ENCODE data around the gene IFT88.
"Not testable (repeated sequence)": the region's sequence is repeated elsewhere in the genome, so short reads cannot be mapped to it uniquely, and the experiment has no call there.

The IFT88 gene

GRCh38 chr13:20633802-20634201 is 66.8 kb downstream of the IFT88 start:
- DNase-seq, result no peak

- no peak for DNase-seq
Measured at GRCh38 chr13:20636079-20636478, 69.1 kb downstream of the IFT88 start.

- no peak for DNase-seq
Measured at GRCh38 chr13:20637811-20638210, 70.9 kb downstream of the IFT88 start.

DNA sequence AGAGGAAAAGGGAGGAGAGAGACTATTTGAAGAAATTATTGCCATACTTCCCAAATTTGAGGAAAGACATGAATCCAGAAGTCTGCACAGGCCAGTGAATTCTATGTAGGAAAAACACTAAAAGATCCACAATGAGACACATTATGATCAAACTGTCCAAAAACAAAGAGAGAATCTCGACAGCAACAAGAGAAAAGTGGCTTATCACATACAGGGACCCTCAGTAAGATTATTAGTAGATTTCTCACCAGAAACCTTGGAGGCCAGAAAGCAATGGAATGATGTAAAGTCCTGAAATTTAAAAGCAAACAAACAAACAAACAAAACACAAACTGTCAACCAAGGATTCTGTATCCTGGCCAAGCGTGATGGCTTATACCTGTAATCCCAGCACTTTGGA is 80.8 kb downstream of the IFT88 start:
- DNase-seq, result no peak

DNA sequence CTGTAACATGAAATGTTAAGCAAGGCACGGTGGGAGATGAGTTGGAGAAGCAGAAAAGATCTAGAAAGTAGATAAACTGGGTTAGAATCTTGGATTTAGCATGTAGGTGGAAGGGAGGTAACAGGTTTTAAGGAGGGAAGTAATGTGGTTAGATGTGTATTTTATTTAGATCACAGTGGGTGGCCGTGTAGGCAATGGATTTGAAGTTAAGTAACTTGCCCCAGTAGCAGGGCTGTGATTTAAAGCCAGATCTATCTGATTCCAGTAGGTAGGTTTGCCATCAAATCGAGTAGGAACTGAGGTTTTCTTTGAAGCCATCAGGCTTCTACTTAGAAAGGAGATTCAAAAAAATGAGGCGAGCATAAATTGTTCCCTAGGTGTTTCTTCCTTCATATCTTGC is 86.0 kb downstream of the IFT88 start:
- no peak for DNase-seq

DNA sequence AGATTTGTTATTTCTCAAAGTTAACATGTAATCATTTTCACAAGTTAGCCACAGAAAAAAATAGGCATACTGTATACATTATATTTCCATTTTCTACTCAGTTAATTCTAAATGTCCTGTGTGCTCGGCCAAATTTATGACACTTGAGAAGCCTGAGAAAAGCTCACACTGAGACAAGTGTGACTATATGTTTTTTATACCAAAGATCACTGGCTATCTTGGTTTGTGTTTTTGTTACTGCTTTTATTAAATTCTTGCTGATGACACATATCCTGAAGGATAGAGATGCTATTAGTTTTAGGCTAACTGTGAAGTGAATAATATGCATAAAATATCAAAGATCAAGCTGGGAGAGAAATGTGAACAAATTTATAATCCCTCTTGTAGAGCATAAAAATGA is 87.2 kb downstream of the IFT88 start:
- DNase-seq, result no peak

DNA sequence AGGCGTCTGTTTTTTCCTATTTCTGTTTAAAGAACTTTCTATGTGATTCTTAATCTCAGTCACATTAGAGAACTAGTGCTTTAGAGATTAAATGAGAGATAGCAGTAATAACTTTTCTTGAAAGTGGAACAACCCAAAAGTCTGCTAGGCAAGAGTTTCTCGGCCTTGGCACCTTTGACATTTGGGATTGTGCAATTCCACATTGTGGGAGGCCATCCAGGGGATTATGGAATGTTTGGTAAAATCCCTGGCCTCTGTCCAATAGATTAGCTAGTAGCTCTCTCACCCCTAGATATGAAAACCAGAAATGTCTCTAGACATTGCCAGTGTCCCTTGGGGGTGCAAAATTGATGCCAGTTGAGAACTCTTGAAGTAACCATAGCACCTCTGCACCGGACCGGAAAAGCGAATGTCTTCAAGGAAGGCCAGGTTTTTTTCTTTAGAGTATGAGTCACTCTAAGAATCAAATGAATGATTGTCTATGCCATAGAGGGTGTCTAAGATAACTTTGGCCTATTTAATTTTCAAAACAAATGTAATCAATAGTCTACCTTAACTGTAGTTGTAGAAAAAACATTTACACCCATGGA is 91.6 kb downstream of the IFT88 start:
- DNase-seq, result no peak

DNA sequence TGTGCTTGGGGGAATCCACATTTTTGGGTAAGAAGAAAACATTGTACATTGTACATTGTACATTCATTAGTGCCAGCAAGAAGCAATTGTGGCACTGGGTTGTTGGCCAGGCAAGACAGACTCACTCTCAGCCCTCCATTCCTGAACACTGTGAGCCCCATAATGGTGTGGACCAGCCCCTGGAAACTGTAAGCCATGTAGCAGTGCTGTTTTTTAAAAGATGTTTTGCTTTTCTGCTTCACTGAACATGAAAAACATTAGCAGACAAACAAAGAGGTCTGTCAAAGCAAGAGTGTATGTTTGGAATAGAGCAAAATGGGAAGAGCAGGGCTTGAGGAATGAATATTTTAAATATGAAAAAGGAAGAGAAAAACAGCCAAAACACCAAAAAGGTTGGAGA is 97.4 kb downstream of the IFT88 start:
- DNase-seq, result no peak

- DNase-seq, result no peak
Measured at GRCh38 chr13:20666948-20667347, 100.0 kb downstream of the IFT88 start.

- no peak for DNase-seq
Measured at GRCh38 chr13:20667857-20668437, 101.0 kb downstream of the IFT88 start.

DNA sequence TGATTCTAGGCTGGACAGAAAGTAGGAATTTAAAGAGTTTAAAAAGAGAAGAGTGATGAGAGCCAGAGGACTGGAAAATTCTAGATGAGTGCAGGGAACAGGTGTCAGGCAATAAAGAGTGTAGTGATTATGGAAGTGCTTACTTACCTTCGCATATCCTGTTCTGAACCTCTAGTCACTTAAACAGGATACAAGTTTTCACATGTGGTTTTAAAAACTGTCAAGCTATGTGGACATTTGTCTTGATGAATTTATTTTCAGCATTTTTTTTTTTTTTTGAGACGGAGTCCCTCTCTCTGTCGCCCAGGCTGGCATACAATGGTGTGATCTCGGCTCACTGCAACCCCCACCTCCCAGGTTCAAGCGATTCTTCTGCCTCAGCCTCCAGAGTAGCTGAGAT is 102.2 kb downstream of the IFT88 start:
- DNase-seq, result no peak

DNA sequence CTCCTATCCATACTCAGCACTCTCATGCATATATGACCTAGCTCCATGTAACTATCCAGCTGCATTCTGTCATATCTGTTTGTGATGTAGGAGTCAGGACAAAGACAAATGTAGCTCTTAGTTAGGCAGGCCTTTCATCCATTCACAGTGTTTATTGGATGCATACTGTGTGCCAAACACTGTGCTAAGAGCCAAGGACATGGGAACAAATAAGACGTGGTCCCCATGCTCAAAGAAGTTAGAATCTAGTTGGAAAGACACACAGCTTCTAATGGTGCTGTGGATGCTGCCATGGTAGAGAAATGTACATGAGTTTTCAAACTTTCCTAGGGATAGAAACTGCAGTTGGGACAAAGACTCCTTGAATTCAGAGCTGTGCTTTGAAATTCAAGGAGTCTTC is 104.8 kb downstream of the IFT88 start:
- DNase-seq, result no peak

DNA sequence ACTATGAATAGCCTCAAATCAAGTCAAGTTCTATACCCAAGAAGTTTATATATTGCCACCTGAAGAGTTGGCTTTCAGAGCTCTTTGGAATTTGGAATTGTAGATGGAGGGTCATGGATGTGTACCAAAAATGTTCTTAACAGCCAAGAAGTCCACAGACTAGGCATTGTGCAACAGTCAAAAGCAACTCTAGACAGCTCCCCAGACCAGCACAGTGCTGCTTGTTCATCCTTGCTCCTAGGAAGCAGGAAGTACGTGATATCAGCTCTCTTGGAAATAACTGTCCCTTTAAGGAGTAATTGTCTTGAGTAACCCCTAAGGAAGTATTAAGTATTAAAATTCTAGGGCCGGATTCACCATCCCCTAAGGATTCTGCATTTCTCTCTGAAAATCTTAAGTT is 105.8 kb downstream of the IFT88 start:
- no peak for DNase-seq

GRCh38 chr13:20673715-20674114 is 106.8 kb downstream of the IFT88 start:
- DNase-seq, result no peak

DNA sequence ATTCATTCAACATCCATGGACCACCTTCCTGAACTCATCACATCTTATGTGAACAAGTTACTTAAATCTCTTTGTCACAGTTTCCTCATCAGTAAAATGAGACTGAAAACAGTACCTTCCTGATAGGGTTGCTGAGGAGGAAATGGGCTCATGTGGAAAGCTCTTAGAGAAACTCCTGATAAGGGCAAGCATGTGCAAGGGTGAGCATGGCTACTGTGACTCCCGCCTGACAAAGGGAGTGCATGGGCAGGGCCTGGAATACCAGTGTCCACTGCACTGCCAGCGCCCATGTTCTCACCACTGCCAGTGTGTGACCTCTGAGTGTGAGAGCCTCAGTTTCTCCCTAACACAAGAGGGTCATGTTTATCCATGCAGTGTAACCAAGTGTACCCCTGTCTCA is 109.3 kb downstream of the IFT88 start:
- no peak for DNase-seq

DNA sequence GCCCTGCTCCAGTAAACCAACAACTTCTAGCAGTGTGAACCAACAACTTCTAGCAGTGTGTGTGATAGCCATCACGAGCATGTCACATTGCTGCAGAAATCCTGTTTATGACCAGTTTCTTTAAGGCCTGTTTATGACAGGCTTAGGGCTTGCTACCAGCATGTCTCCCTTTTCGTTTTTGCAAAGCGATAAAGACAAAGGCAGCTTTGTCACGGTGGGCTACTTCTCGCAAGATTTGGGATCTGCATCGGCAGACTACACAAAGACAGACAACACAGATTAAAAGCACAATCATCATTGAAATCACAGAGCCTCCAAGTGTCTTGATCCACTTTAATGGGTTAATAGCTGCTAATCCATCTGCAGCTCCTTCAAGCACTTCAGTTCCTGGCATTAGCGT is 111.6 kb downstream of the IFT88 start:
- not testable (repeated sequence) for DNase-seq

- DNase-seq, result no peak
Measured at GRCh38 chr13:20679879-20680278, 112.9 kb downstream of the IFT88 start.

DNA sequence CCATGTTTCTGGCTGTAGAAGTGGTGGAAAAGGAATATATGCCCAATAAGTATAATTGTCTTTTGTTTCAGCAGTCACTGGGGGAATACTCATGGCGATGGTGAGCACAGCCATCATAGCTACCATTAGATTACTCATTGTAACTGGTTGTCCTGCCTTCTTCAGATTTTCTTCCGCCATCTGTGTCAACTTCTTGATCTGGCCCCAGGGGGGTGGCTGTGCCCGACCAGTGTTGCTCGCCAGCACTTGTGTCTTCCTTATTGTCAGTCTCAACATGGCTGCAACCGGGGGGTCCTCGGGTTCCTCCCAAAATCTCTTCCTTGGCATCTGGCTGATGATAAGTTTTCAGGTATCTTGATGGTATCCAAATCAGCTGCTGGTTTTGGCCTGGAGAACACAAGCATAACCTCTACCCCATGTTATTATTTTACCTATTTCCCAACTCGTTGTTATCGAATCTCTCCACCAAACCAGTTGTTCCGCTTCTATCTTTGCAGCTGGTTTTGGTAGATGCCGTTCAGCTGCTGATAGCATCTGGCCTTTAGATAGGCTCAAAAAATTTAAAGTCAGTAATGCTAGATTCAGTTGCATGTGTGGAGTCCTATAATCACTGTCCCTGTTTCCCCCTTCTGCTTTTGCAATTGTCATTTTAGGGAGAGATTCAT is 113.6 kb downstream of the IFT88 start:
- no peak for DNase-seq

DNA sequence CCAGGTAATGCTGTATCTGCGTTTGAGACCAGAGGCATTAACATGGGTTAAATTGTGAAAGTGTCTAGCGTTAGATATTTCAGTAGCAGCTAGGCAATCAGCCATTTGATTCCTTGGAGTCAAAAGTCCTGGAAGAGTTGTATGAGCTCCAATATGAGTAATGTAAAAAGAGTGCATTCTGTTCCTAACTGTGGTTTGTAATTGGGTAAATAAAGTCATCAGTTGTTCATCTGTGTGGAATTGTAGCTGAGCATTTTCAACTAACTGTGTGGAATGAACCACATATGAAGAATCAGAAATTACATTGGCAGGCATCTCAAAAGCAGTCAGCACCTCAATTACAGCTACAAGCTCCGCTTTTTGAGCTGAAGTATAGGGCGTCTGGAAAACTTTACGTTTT is 114.5 kb downstream of the IFT88 start:
- DNase-seq, result not testable (repeated sequence)

DNA sequence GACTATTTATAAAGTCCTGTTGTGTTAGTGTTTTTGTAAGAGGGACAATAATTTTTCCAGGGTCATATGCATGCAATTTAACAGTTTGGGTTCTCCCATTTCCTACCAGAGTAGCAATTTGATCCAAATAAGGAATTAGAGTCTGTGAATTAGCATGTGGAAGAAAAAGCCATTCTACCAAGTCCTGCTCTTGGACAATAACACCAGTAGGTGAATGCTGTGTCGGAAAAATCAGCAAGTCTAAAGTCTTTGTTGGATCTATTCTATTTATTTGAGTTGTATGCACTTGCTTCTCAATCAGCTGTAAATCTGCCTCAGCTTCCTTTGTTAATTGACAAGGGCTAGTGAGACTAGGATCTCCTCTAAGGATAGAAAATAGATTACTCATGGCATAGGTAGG is 115.1 kb downstream of the IFT88 start:
- DNase-seq, result no peak

DNA sequence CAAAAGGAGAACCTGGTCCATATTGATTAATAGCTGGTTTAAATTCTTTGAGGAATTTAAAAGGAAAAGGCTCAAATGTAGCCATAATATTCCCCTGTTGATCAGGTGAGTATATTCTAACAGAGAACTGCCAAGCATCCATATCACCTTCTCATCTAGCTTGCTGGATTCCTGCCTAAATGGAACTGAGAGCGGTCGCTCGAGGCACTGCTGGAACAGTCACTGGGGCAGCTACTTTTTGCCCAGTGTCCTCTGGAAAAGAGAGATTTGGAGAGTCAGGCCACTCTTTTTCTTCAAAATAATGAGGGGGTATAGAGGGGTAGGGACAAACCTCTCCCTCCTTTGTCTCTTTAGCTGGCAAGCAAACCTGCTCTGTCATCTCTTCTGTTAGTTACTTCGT is 117.1 kb downstream of the IFT88 start:
- DNase-seq, result no peak

DNA sequence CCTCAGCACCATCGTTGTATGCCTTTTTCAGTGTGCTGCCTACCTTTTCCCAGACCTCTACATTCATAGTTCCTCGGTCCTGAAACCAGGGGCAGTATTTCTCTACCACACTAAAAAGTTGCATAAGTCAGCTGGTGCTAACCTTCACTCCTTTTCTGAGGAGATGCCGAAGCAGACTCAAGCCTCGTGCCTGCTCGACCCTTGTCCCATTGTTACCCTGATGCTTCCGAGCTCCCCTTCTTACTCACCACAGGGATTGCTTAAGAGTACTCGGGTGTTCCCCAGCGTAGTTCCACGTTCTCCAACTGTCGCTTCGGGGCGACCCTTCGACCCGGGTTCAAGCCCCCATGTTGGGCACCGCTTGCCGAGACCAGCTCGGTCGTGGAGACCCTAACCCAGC is 117.6 kb downstream of the IFT88 start:
- DNase-seq, result no peak

GRCh38 chr13:20685092-20685491 is 118.1 kb downstream of the IFT88 start:
- no peak for DNase-seq

GRCh38 chr13:20686167-20686566 is 119.2 kb downstream of the IFT88 start:
- DNase-seq, result no peak
